ENCODE data around the gene IGFN1.

Gene IGFN1

GRCh38 chr1:201265756-201266155 lies 75.1 kb downstream of the IGFN1 start:
- H3K4me3 ChIP-seq (ENCODE audit: low read depth, low read length), result no peak overlapping the region
- DNase-seq (ENCODE audit: low read depth), result no peak
- TF ChIP-seq MAX (IDR thresholded peaks at IDR 0.05; ENCODE audit: low read depth, low read length) (no peak), POLR2A (IDR thresholded peaks at IDR 0.05; ENCODE audit: extremely low read depth, insufficient read length) (no peak), CTCF (IDR thresholded peaks at IDR 0.05; ENCODE audit: low read depth, low read length) (no peak), MYC (IDR thresholded peaks at IDR 0.05; ENCODE audit: low read depth, low read length) (no peak)

GRCh38 chr1:201266276-201266675 lies 75.7 kb downstream of the IGFN1 start:
- TF ChIP-seq POLR2A (IDR thresholded peaks at IDR 0.05; ENCODE audit: extremely low read depth, insufficient read length) (no peak), CTCF (IDR thresholded peaks at IDR 0.05; ENCODE audit: low read depth, low read length) (no peak), MAX (IDR thresholded peaks at IDR 0.05; ENCODE audit: low read depth, low read length) (no peak), MYC (IDR thresholded peaks at IDR 0.05; ENCODE audit: low read depth, low read length) (no peak)
- no peak overlapping the region for H3K4me3 ChIP-seq (ENCODE audit: low read depth, low read length)
- no peak for DNase-seq (ENCODE audit: low read depth)

- peak; percentile 90 for TF ChIP-seq MAX (IDR thresholded peaks at IDR 0.05; ENCODE audit: low read depth, low read length)
- 0 out of 2 replicates have a peak, but pooled peaks have one; percentile 37 for TF ChIP-seq MYC (IDR thresholded peaks at IDR 0.05; ENCODE audit: low read depth, low read length)
- no peak for TF ChIP-seq POLR2A (IDR thresholded peaks at IDR 0.05; ENCODE audit: extremely low read depth, insufficient read length)
- no peak for TF ChIP-seq CTCF (IDR thresholded peaks at IDR 0.05; ENCODE audit: low read depth, low read length)
- no peak overlapping the region for H3K4me3 ChIP-seq (ENCODE audit: low read depth, low read length)
- DNase-seq (ENCODE audit: low read depth), result peak; percentile 50
Measured at GRCh38 chr1:201266774-201267173, 76.2 kb downstream of the IGFN1 start.

GRCh38 chr1:201267481-201268229 lies 77.0 kb downstream of the IGFN1 start:
- no peak for DNase-seq (ENCODE audit: low read depth)
- no peak for TF ChIP-seq MAX (IDR thresholded peaks at IDR 0.05; ENCODE audit: low read depth, low read length)
- no peak for TF ChIP-seq POLR2A (IDR thresholded peaks at IDR 0.05; ENCODE audit: extremely low read depth, insufficient read length)
- no peak for TF ChIP-seq CTCF (IDR thresholded peaks at IDR 0.05; ENCODE audit: low read depth, low read length)
- TF ChIP-seq MYC (IDR thresholded peaks at IDR 0.05; ENCODE audit: low read depth, low read length), result no peak
- H3K4me3 ChIP-seq (ENCODE audit: low read depth, low read length), result no peak overlapping the region

GRCh38 chr1:201268604-201269151 lies 78.1 kb downstream of the IGFN1 start:
- no peak for TF ChIP-seq POLR2A (IDR thresholded peaks at IDR 0.05; ENCODE audit: extremely low read depth, insufficient read length)
- no peak for DNase-seq (ENCODE audit: low read depth)

GRCh38 chr1:201269281-201269680 lies 78.7 kb downstream of the IGFN1 start:
- TF ChIP-seq MAX (IDR thresholded peaks at IDR 0.05; ENCODE audit: low read depth, low read length), result no peak
- no peak for DNase-seq (ENCODE audit: low read depth)

More at GRCh38 chr1:201268604-201269151, 78.1 kb downstream of the IGFN1 start:
- H3K4me3 ChIP-seq (ENCODE audit: low read depth, low read length), result no peak overlapping the region

More at GRCh38 chr1:201269281-201269680, 78.7 kb downstream of the IGFN1 start:
- H3K4me3 ChIP-seq (ENCODE audit: low read depth, low read length), result no peak overlapping the region

All from NB4 (cell line).